Upper lobe of left lung (tissue), 6 donors: ENCODE results near the gene SLC45A3. TPM values are rescaled to one million over a fixed set of nuclear protein-coding genes. Genes with fewer than 3 reads are reported as not detected.

Experiments used
- ATAC-seq, 2 donors: fragments of 200-7000 bp; cut with Tn5 transposase; one replicate each; pipeline ENCODE4 v1.9.1; 2022; ENCODE audit warnings: mild to moderate bottlenecking in 2 of 2, moderate library complexity in 2 of 2; ENCODE audit not compliant: low FRiP score in 2 of 2
- DNase-seq, 2 donors: peaks; one replicate each; pipeline ENCODE4 v3.0.0-alpha.2; 2019 to 2020
- H3K27ac ChIP-seq, 4 donors: fragments of 200-600 bp; sonication (generic); one replicate each; pipeline ENCODE4 v1.5.1; 2016 to 2019
- H3K27me3 ChIP-seq, 4 donors: fragments of 200-600 bp; sonication (generic); one replicate each; pipeline ENCODE4 v1.5.1; 2017 to 2019
- H3K36me3 ChIP-seq, 4 donors: fragments of 200-600 bp; sonication (generic); one replicate each; pipeline ENCODE4 v1.5.1; 2016 to 2019
- H3K4me1 ChIP-seq, 4 donors: fragments of 200-600 bp; sonication (generic); one replicate each; pipeline ENCODE4 v1.5.1; 2018 to 2019
- H3K4me3 ChIP-seq, 4 donors: fragments of 200-600 bp; sonication (generic); one replicate each; pipeline ENCODE4 v1.5.1; 2017 to 2019; ENCODE audit warnings: mild to moderate bottlenecking in 2 of 4, moderate library complexity in 1 of 4
- H3K9me3 ChIP-seq, 4 donors: fragments of 200-600 bp; sonication (generic); one replicate each; pipeline ENCODE4 v1.5.1; 2018 to 2019
- CTCF ChIP-seq, 6 experiments: fragments of 450-650 bp in 4 of 6; fragments of 200-600 bp in 2 of 6; sonication (generic) in 2 of 6; IDR thresholded peaks; one replicate each; pipeline ENCODE4 v1.5.1; 2016 to 2019; ENCODE audit warnings: antibody characterized with exemption in 6 of 6
- EP300 ChIP-seq, 4 donors: sonication (generic); formaldehyde crosslinking; IDR thresholded peaks; one replicate each; pipeline ENCODE4 v1.5.1; 2017; ENCODE audit warnings: antibody characterized with exemption in 4 of 4, control low read depth in 2 of 4
- POLR2A ChIP-seq, 4 donors: fragments of 450-650 bp; IDR thresholded peaks; one replicate each; pipeline ENCODE4 v1.5.1; 2016 to 2017; ENCODE audit warnings: antibody characterized with exemption in 4 of 4, mild to moderate bottlenecking in 2 of 4
- POLR2AphosphoS5 ChIP-seq, 2 donors: sonication (generic); formaldehyde crosslinking; IDR thresholded peaks; one replicate each; pipeline ENCODE4 v1.5.1; 2017; ENCODE audit warnings: antibody characterized with exemption in 2 of 2
- WGBS, 2 donors: methylation state at CpG; one replicate each; pipeline ENCODE4 v1.1.5; 2017 to 2018; 5-methylcytosine and 5-hydroxymethylcytosine counted together
- total RNA-seq, 6 donors: library from RNA; depleted of rRNA in 4 of 6; stranded (reverse); fragments of >200 nt in 4 of 6; gene quantifications; one replicate each; pipeline versions ENCODE4 v1.1.0 to v1.2.1, GENCODE V29; 2016 to 2021
- donor health status: DM: no; HTN: no; CAD: no; lungs with moderate emphysema.
- donor health status: DM: no; HTN: yes; CAD: no; lungs with severe emphysema.

The SLC45A3 gene
- total RNA-seq, 6 donors from 2014 or later, result 2.1 to 9.9 (median 4.1) TPM

- Histone ChIP-seq H3K27me3 (no peaks in the 10 kb centered on the region), H3K27ac (no peak overlapping the region), H3K4me3 (no peak overlapping the region), H3K9me3 (no peaks in the 10 kb centered on the region), H3K4me1 (no peaks in the 10 kb centered on the region), H3K36me3 (peaks cover 29 to 86% (median 43%) of the 10 kb centered on the region in 4 donors)
- DNase-seq (no peak), ATAC-seq (no peak)
- TF ChIP-seq POLR2A (IDR thresholded peaks at IDR 0.05) (no peak), CTCF (IDR thresholded peaks at IDR 0.05) (no peak), EP300 (IDR thresholded peaks at IDR 0.05) (no peak), POLR2AphosphoS5 (IDR thresholded peaks at IDR 0.05) (no peak)
- WGBS, 2 donors, result 67 to 73% methylated on average over 3 of the region's 3 CpGs
Measured at GRCh38 chr1:205719015-205719414, 38.7 kb upstream of the SLC45A3 start.

GRCh38 chr1:205716371-205717132 is 36.2 kb upstream of the SLC45A3 start:
- TF ChIP-seq POLR2A (IDR thresholded peaks at IDR 0.05) (no peak), POLR2AphosphoS5 (IDR thresholded peaks at IDR 0.05) (no peak), CTCF (IDR thresholded peaks at IDR 0.05) (no peak)
- Histone ChIP-seq H3K36me3 (peaks cover 23 to 64% (median 42%) of the 10 kb centered on the region in 4 donors), H3K4me3 (no peak overlapping the region), H3K27me3 (no peaks in the 10 kb centered on the region), H3K27ac (no peak overlapping the region), H3K4me1 (no peaks in the 10 kb centered on the region), H3K9me3 (no peaks in the 10 kb centered on the region)
- WGBS, 2 donors, result 87 to 88% methylated on average over 7 of the region's 7 CpGs
- no peak for DNase-seq
- no peak for ATAC-seq

- Histone ChIP-seq H3K4me3 (no peak overlapping the region), H3K9me3 (no peaks in the 10 kb centered on the region), H3K36me3 (peaks cover 21 to 55% (median 32%) of the 10 kb centered on the region in 4 donors), H3K4me1 (no peaks in the 10 kb centered on the region), H3K27me3 (no peaks in the 10 kb centered on the region), H3K27ac (no peak overlapping the region)
- ATAC-seq (peak; percentile 49), DNase-seq (no peak)
- 60 to 61% methylated on average over 5 of the region's 5 CpGs for WGBS, 2 donors
- TF ChIP-seq EP300 (IDR thresholded peaks at IDR 0.05) (no peak), POLR2A (IDR thresholded peaks at IDR 0.05) (no peak), POLR2AphosphoS5 (IDR thresholded peaks at IDR 0.05) (no peak), CTCF (IDR thresholded peaks at IDR 0.05) (no peak)
Measured at GRCh38 chr1:205715628-205716027, 35.3 kb upstream of the SLC45A3 start.

- no peak for DNase-seq
- ATAC-seq, result no peak
- peaks cover 14 to 48% (median 27%) of the 10 kb centered on the region in 4 donors for H3K36me3 ChIP-seq
- H3K9me3 ChIP-seq, result no peaks in the 10 kb centered on the region
- H3K27ac ChIP-seq, result no peak overlapping the region
- H3K4me3 ChIP-seq, result no peak overlapping the region
- TF ChIP-seq EP300 (IDR thresholded peaks at IDR 0.05) (no peak), POLR2A (IDR thresholded peaks at IDR 0.05) (no peak), POLR2AphosphoS5 (IDR thresholded peaks at IDR 0.05) (no peak), CTCF (IDR thresholded peaks at IDR 0.05) (no peak)
- no peaks in the 10 kb centered on the region for H3K27me3 ChIP-seq
- WGBS, 2 donors, result 65 to 73% methylated on average over 4 of the region's 4 CpGs
- H3K4me1 ChIP-seq, result no peaks in the 10 kb centered on the region
Measured at GRCh38 chr1:205714906-205715246, 34.6 kb upstream of the SLC45A3 start.
